HEK293 (cell line): ENCODE measurements around the gene HES7.

ENCODE experiments used
- CTCF ChIA-PET: fragments of 350-600 bp; formaldehyde crosslinking; extraction: SDS; loops from one replicate; lab custom pipeline; 2021; ENCODE audit warnings: antibody characterized with exemption; lab: Yijun Ruan, JAX
- POLR2A ChIA-PET: fragments of 300-600 bp; formaldehyde crosslinking; extraction: SDS; loops from one replicate; lab custom pipeline; 2020; ENCODE audit warnings: antibody characterized with exemption, inconsistent platforms; lab: Yijun Ruan, JAX
- H3K27ac ChIP-seq: fragments of 200-500 bp; sonication (Bioruptor generic); 2 replicates; pipeline ENCODE4 v1.5.1; 2014; ENCODE audit warnings: low read depth, low read length, control low read depth, inconsistent platforms; ENCODE audit errors: extremely low read depth
- H3K36me3 ChIP-seq, 2 experiments: fragments of 200-500 bp in 1 of 2; sonication (Bioruptor generic) in 1 of 2; 1 replicate in 1 of 2; 2 replicates in 1 of 2; pipeline ENCODE4 v1.5.1; 2014 to 2017; ENCODE audit warnings: inconsistent platforms in 2 of 2, low read length in 2 of 2; ENCODE audit not compliant: control insufficient read depth in 2 of 2, insufficient read depth in 1 of 2
- H3K4me1 ChIP-seq: fragments of 200-500 bp; sonication (Bioruptor generic); 2 replicates; pipeline ENCODE4 v1.5.1; 2014; ENCODE audit warnings: mild to moderate bottlenecking, low read length, inconsistent platforms; ENCODE audit not compliant: control insufficient read depth, insufficient read depth
- H3K4me3 ChIP-seq: 2 replicates; pipeline ENCODE4 v1.5.1; 2011; ENCODE audit warnings: low read depth, mild to moderate bottlenecking, control low read depth, low read length, moderate library complexity
- H3K9me3 ChIP-seq: fragments of 200-500 bp; sonication (Bioruptor generic); 2 replicates; pipeline ENCODE4 v1.5.1; 2014; ENCODE audit warnings: low read depth, low read length, inconsistent platforms; ENCODE audit not compliant: control insufficient read depth, insufficient read depth
- ATF2 ChIP-seq: fragments of 450-650 bp; formaldehyde crosslinking; IDR thresholded peaks from 2 replicates; pipeline ENCODE4 v1.5.1; 2016; ENCODE audit warnings: missing biosample characterization, missing genetic modification characterization, low read depth
- GFI1B ChIP-seq: fragments of 450-650 bp; formaldehyde crosslinking; IDR thresholded peaks from 2 replicates; pipeline ENCODE4 v1.5.1; 2016; ENCODE audit warnings: missing biosample characterization, missing genetic modification characterization
- GLIS1 ChIP-seq: fragments of 450-650 bp; formaldehyde crosslinking; IDR thresholded peaks from 2 replicates; pipeline ENCODE4 v1.5.1; 2016; ENCODE audit warnings: missing biosample characterization, missing genetic modification characterization
- HIC1 ChIP-seq: fragments of 450-650 bp; formaldehyde crosslinking; IDR thresholded peaks from 2 replicates; pipeline ENCODE4 v1.5.1; 2016; ENCODE audit warnings: missing biosample characterization, missing genetic modification characterization
- HOXA7 ChIP-seq: sonication (generic); formaldehyde crosslinking; IDR thresholded peaks from 2 replicates; pipeline ENCODE4 v1.8.1; 2022; ENCODE audit warnings: missing genetic modification reagents, borderline replicate concordance
- IKZF3 ChIP-seq: fragments of 450-650 bp; IDR thresholded peaks from 2 replicates; pipeline ENCODE4 v1.5.0; 2018; ENCODE audit warnings: missing biosample characterization, mild to moderate bottlenecking, missing genetic modification characterization, moderate library complexity
- KLF17 ChIP-seq: fragments of 450-650 bp; formaldehyde crosslinking; IDR thresholded peaks from 2 replicates; pipeline ENCODE4 v1.5.1; 2016; ENCODE audit warnings: missing biosample characterization, missing genetic modification characterization
- OSR2 ChIP-seq: fragments of 450-650 bp; formaldehyde crosslinking; IDR thresholded peaks from 2 replicates; pipeline ENCODE4 v1.5.1; 2016; ENCODE audit warnings: missing biosample characterization, missing genetic modification characterization
- PRDM1 ChIP-seq: fragments of 450-650 bp; formaldehyde crosslinking; IDR thresholded peaks from 2 replicates; pipeline ENCODE4; 2016; ENCODE audit warnings: missing biosample characterization, missing genetic modification characterization
- SP3 ChIP-seq: fragments of 450-650 bp; formaldehyde crosslinking; IDR thresholded peaks from 2 replicates; pipeline ENCODE4 v1.5.1; 2016; ENCODE audit warnings: missing biosample characterization, missing genetic modification characterization
- ZBTB17 ChIP-seq: fragments of 450-650 bp; formaldehyde crosslinking; IDR thresholded peaks from 2 replicates; pipeline ENCODE4 v1.5.1; 2016; ENCODE audit warnings: missing biosample characterization, missing genetic modification characterization
- ZBTB6 ChIP-seq: fragments of 450-650 bp; formaldehyde crosslinking; IDR thresholded peaks from 2 replicates; pipeline ENCODE4 v1.5.1; 2017; ENCODE audit warnings: missing biosample characterization, missing genetic modification characterization
- ZBTB7A ChIP-seq: fragments of 450-650 bp; formaldehyde crosslinking; IDR thresholded peaks from 2 replicates; pipeline ENCODE4 v1.5.1; 2016; ENCODE audit warnings: low read depth, missing biosample characterization, missing genetic modification characterization
- ZBTB8A ChIP-seq: fragments of 450-650 bp; formaldehyde crosslinking; IDR thresholded peaks from 2 replicates; pipeline ENCODE4 v1.5.1; 2016; ENCODE audit warnings: missing biosample characterization, missing genetic modification characterization
- ZEB2 ChIP-seq: fragments of 450-650 bp; formaldehyde crosslinking; IDR thresholded peaks from 2 replicates; pipeline ENCODE4 v1.5.1; 2016; ENCODE audit warnings: missing biosample characterization, missing genetic modification characterization
- ZFHX2 ChIP-seq: fragments of 450-650 bp; formaldehyde crosslinking; conservative IDR thresholded peaks from 2 replicates; pipeline ENCODE4 v1.5.1; 2016; ENCODE audit warnings: missing biosample characterization, missing genetic modification characterization
- ZFP41 ChIP-seq: fragments of 450-650 bp; formaldehyde crosslinking; IDR thresholded peaks from 2 replicates; pipeline ENCODE4 v1.5.1; 2016; ENCODE audit warnings: missing biosample characterization, missing genetic modification characterization, borderline replicate concordance
- ZFP69B ChIP-seq: fragments of 450-650 bp; formaldehyde crosslinking; IDR thresholded peaks from 2 replicates; pipeline ENCODE4 v1.5.1; 2016; ENCODE audit warnings: missing biosample characterization, missing genetic modification characterization
- ZNF19 ChIP-seq: fragments of 450-650 bp; formaldehyde crosslinking; IDR thresholded peaks from 2 replicates; pipeline ENCODE4; 2016; ENCODE audit warnings: missing biosample characterization, missing genetic modification characterization, low read depth
- ZNF324 ChIP-seq: fragments of 450-650 bp; formaldehyde crosslinking; IDR thresholded peaks from 2 replicates; pipeline ENCODE4 v1.5.1; 2016; ENCODE audit warnings: missing biosample characterization, missing genetic modification characterization
- ZNF335 ChIP-seq: fragments of 450-650 bp; formaldehyde crosslinking; conservative IDR thresholded peaks from 2 replicates; pipeline ENCODE4 v1.5.1; 2016; ENCODE audit warnings: missing biosample characterization, missing genetic modification characterization
- ZNF391 ChIP-seq: fragments of 450-650 bp; formaldehyde crosslinking; IDR thresholded peaks from 2 replicates; pipeline ENCODE4 v1.5.1; 2016; ENCODE audit warnings: low read depth, missing biosample characterization, missing genetic modification characterization, borderline replicate concordance
- ZNF501 ChIP-seq: fragments of 450-650 bp; formaldehyde crosslinking; IDR thresholded peaks from 2 replicates; pipeline ENCODE4 v1.5.1; 2016; ENCODE audit warnings: missing biosample characterization, missing genetic modification characterization
- ZNF561 ChIP-seq: fragments of 450-650 bp; IDR thresholded peaks from 2 replicates; pipeline ENCODE4 v1.5.1; 2018; ENCODE audit warnings: missing biosample characterization, missing genetic modification characterization, borderline replicate concordance
- ZNF580 ChIP-seq: fragments of 450-650 bp; formaldehyde crosslinking; IDR thresholded peaks from 2 replicates; pipeline ENCODE4 v1.5.1; 2016; ENCODE audit warnings: missing biosample characterization, missing genetic modification characterization
- ZNF596 ChIP-seq: fragments of 450-650 bp; IDR thresholded peaks from 2 replicates; pipeline ENCODE4 v1.5.0; 2018; ENCODE audit warnings: missing biosample characterization, mild to moderate bottlenecking, missing genetic modification characterization, moderate library complexity
- ZNF600 ChIP-seq: fragments of 450-650 bp; formaldehyde crosslinking; IDR thresholded peaks from 2 replicates; pipeline ENCODE4 v1.5.1; 2016; ENCODE audit warnings: missing biosample characterization, missing genetic modification characterization
- ZNF626 ChIP-seq: fragments of 450-650 bp; sonication (Bioruptor Pico); formaldehyde crosslinking; IDR thresholded peaks from 2 replicates; pipeline ENCODE4 v1.5.1; 2018; ENCODE audit warnings: missing biosample characterization, missing genetic modification characterization, inconsistent platforms
- ZNF692 ChIP-seq: fragments of 450-650 bp; formaldehyde crosslinking; IDR thresholded peaks from 2 replicates; pipeline ENCODE4 v1.5.1; 2016; ENCODE audit warnings: missing biosample characterization, missing genetic modification characterization
- ZNF843 ChIP-seq: fragments of 450-650 bp; formaldehyde crosslinking; IDR thresholded peaks from 2 replicates; pipeline ENCODE4 v1.5.1; 2016; ENCODE audit warnings: missing biosample characterization, missing genetic modification characterization

Gene HES7

GRCh38 chr17:8123695-8124349 is at the start of gene HES7:
HES7 (minus strand) TSS chr17:8124106; CDS start chr17:8124084, 22 bp downstream.
- POLR2A ChIA-PET: interaction anchor here (0.8 to 3.5 kb wide), 10 partner anchors 16 to 172 kb away, joined by 3 to 27 read pairs (median 4); partner anchors contain the start of genes AURKB, BORCS6 and SLC25A35
- peaks cover 14% of the 10 kb centered on the region for H3K4me1 ChIP-seq
- H3K4me3 ChIP-seq: peak within 1 kb of the TSS; percentile 70
- no peaks in the 10 kb centered on the region for H3K9me3 ChIP-seq
- peak within 1 kb of the TSS; percentile 21; the same call in 1 of the 2 replicates for H3K27ac ChIP-seq
- no peaks in the 10 kb centered on the region for H3K36me3 ChIP-seq
- CTCF ChIA-PET: interaction anchor here (0.6 to 4.1 kb wide), 11 partner anchors 10 to 260 kb away, joined by 3 to 33 read pairs (median 4); no protein-coding TSS in a partner anchor
- TF ChIP-seq ZNF335 (peak; percentile 78; the same call in 1 of the 2 replicates), ZFP41 (tag by site-specific recombination) (no peak), ZNF596 (peak; percentile 8; the same call in 1 of the 2 replicates), GFI1B (tag by site-specific recombination) (no peak), ZNF843 (tag by site-specific recombination) (no peak), ZNF391 (tag by site-specific recombination) (peak; percentile 43; the same call in 1 of the 2 replicates), ZNF692 (tag by site-specific recombination) (peak; percentile 10; the same call in 1 of the 2 replicates), ZNF324 (no peak), ZEB2 (peak; percentile 25; the same call in 1 of the 2 replicates), OSR2 (tag by site-specific recombination) (0 out of 2 replicates have a peak, but pooled peaks have one; percentile 17), ATF2 (tag by site-specific recombination) (no peak), KLF17 (tag by site-specific recombination) (peak; percentile 13; the same call in 1 of the 2 replicates), IKZF3 (tag by site-specific recombination) (peak; percentile 59), SP3 (tag by site-specific recombination) (peak; percentile 92), ZBTB8A (peak; percentile 65), ZFHX2 (peak; percentile 43), ZNF626 (tag by site-specific recombination) (no peak), ZBTB7A (tag by site-specific recombination) (0 out of 2 replicates have a peak, but pooled peaks have one; percentile 9), GLIS1 (tag by site-specific recombination) (peak; percentile 37; the same call in 1 of the 2 replicates), ZBTB17 (peak; percentile 91), PRDM1 (tag by site-specific recombination) (peak; percentile 47), ZNF580 (tag by site-specific recombination) (0 out of 2 replicates have a peak, but pooled peaks have one; percentile 7), ZFP69B (tag by site-specific recombination) (peak; percentile 43; the same call in 1 of the 2 replicates), ZNF561 (tag by site-specific recombination) (0 out of 2 replicates have a peak, but pooled peaks have one; percentile 31), ZNF600 (tag by site-specific recombination) (peak; percentile 96), ZNF19 (tag by site-specific recombination) (no peak), ZBTB6 (peak; percentile 84), HIC1 (tag by site-specific recombination) (0 out of 2 replicates have a peak, but pooled peaks have one; percentile 13), ZNF501 (tag by site-specific recombination) (peak; percentile 58; the same call in 1 of the 2 replicates), HOXA7 (CRISPR knock-in tag) (no peak)
